NCI-H1048 (cell line): ENCODE data around the gene SLC8A1.

Experiments used
- DNase-seq: peaks from one replicate; lab custom pipeline; 2025; lab: John Stamatoyannopoulos, UW

SLC8A1 gene

GRCh38 chr2:40352041-40352702 is 99.7 kb downstream of the SLC8A1 start:
- no peak for DNase-seq

- no peak for DNase-seq
These were observed 103.2 kb downstream of the SLC8A1 start for GRCh38 chr2:40348665-40349064.

- no peak for DNase-seq
These were observed 103.9 kb downstream of the SLC8A1 start for GRCh38 chr2:40348038-40348437.

GRCh38 chr2:40346535-40347354 is 105.1 kb downstream of the SLC8A1 start:
- DNase-seq = no peak

- no peak for DNase-seq
These were observed 107.5 kb downstream of the SLC8A1 start for GRCh38 chr2:40344364-40344763.

- no peak for DNase-seq
These were observed 108.0 kb downstream of the SLC8A1 start for GRCh38 chr2:40343902-40344301.

- no peak for DNase-seq
These were observed 110.7 kb downstream of the SLC8A1 start for GRCh38 chr2:40341198-40341597.

GRCh38 chr2:40339026-40339425 is 112.9 kb downstream of the SLC8A1 start:
- DNase-seq = no peak

GRCh38 chr2:40332191-40332826 is 119.6 kb downstream of the SLC8A1 start:
- no peak for DNase-seq

- DNase-seq = no peak
These were observed 121.8 kb downstream of the SLC8A1 start for GRCh38 chr2:40330096-40330495.

GRCh38 chr2:40329739-40330030 is 122.2 kb downstream of the SLC8A1 start:
- no peak for DNase-seq

GRCh38 chr2:40325116-40325515 is 126.8 kb downstream of the SLC8A1 start:
- DNase-seq = no peak

GRCh38 chr2:40324656-40325055 is 127.2 kb downstream of the SLC8A1 start:
- DNase-seq = no peak

- DNase-seq = no peak
These were observed 130.1 kb downstream of the SLC8A1 start for GRCh38 chr2:40321822-40322221.

- DNase-seq = no peak
These were observed 130.8 kb downstream of the SLC8A1 start for GRCh38 chr2:40321016-40321623.

- DNase-seq = no peak
These were observed 133.0 kb downstream of the SLC8A1 start for GRCh38 chr2:40318921-40319320.

GRCh38 chr2:40317761-40318160 is 134.1 kb downstream of the SLC8A1 start:
- no peak for DNase-seq

GRCh38 chr2:40317046-40317445 is 134.8 kb downstream of the SLC8A1 start:
- no peak for DNase-seq

GRCh38 chr2:40316620-40317019 is 135.3 kb downstream of the SLC8A1 start:
- no peak for DNase-seq

GRCh38 chr2:40315683-40316082 is 136.2 kb downstream of the SLC8A1 start:
- no peak for DNase-seq

GRCh38 chr2:40311026-40311425 is 140.9 kb downstream of the SLC8A1 start:
- no peak for DNase-seq

- DNase-seq = no peak
These were observed 141.6 kb downstream of the SLC8A1 start for GRCh38 chr2:40310303-40310702.

GRCh38 chr2:40304340-40304739 is 147.6 kb downstream of the SLC8A1 start:
- no peak for DNase-seq
